H1 (cell line): ENCODE measurements around the gene TEKT3. TPM values are rescaled to one million over a fixed set of nuclear protein-coding genes. Genes with fewer than 3 reads are reported as not detected.

Experiments used
- CTCF ChIA-PET: fragments of 300-600 bp; sonication (Branson Sonifier 250); formaldehyde crosslinking; loops from one replicate; lab custom pipeline; 2021; ENCODE audit not compliant: partially characterized antibody; lab: Charles Lee
- POLR2A ChIA-PET: fragments of 300-600 bp; sonication (Branson Sonifier 250); formaldehyde crosslinking; loops from one replicate; lab custom pipeline; 2021; ENCODE audit warnings: inconsistent platforms; ENCODE audit not compliant: partially characterized antibody; lab: Charles Lee
- DNase-seq, 2 experiments: peaks; one replicate each; pipeline versions ENCODE4 v3.0.0 to v3.0.0-alpha.2; 2010 to 2022; ENCODE audit warnings: low spot score in 2 of 2, low read depth in 1 of 2, mixed read lengths in 1 of 2
- FAIRE-seq: peaks from 2 replicates; lab custom pipeline; 2011; peaks lifted over from hg19 to GRCh38; lab: Jason Lieb, UNC
- H2AFZ ChIP-seq: 2 replicates; pipeline ENCODE4 v1.8.1; 2012; ENCODE audit warnings: low read length, inconsistent platforms
- H2AK5ac ChIP-seq: 2 replicates; pipeline ENCODE4 v1.6.1; 2013; ENCODE audit warnings: low read depth, low read length
- H2BK120ac ChIP-seq: replicated peaks from 2 replicates; pipeline ENCODE3; 2013; ENCODE audit warnings: low read depth, low read length, inconsistent platforms
- H2BK12ac ChIP-seq: 2 replicates; pipeline ENCODE4 v1.6.1; 2013; ENCODE audit warnings: low read depth, low read length
- H2BK15ac ChIP-seq: 2 replicates; pipeline ENCODE4 v1.6.1; 2013; ENCODE audit warnings: low read length
- H2BK20ac ChIP-seq: 2 replicates; pipeline ENCODE4 v1.6.1; 2013; ENCODE audit warnings: low read length
- H2BK5ac ChIP-seq: 2 replicates; pipeline ENCODE4 v1.6.1; 2013; ENCODE audit warnings: low read depth, low read length
- H3K14ac ChIP-seq: 2 replicates; pipeline ENCODE4 v1.6.1; 2013; ENCODE audit warnings: inconsistent platforms; ENCODE audit not compliant: insufficient read length
- H3K18ac ChIP-seq: 2 replicates; pipeline ENCODE4 v1.6.1; 2013; ENCODE audit warnings: low read length; ENCODE audit errors: extremely low read depth
- H3K23ac ChIP-seq: 2 replicates; pipeline ENCODE4 v1.6.1; 2013; ENCODE audit warnings: inconsistent platforms; ENCODE audit not compliant: insufficient read length
- H3K23me2 ChIP-seq: 2 replicates; pipeline ENCODE4 v1.6.1; 2013; ENCODE audit warnings: low read depth, low read length
- H3K27ac ChIP-seq: 2 replicates; pipeline ENCODE4 v1.6.1; 2011; ENCODE audit warnings: low read depth, low read length, inconsistent platforms
- H3K27me3 ChIP-seq, 4 experiments: replicated peaks in 1 of 4; 1 replicate in 1 of 4; 2 replicates in 3 of 4; pipeline versions ENCODE4 v1.6.1 to v1.8.1; 2011 to 2013; ENCODE audit warnings: low read length in 3 of 4, mild to moderate bottlenecking in 3 of 4, inconsistent platforms in 2 of 4, mixed read lengths in 2 of 4, moderate library complexity in 1 of 4; ENCODE audit not compliant: control insufficient read depth in 3 of 4, insufficient read depth in 3 of 4; ENCODE audit errors: extremely low read depth in 1 of 4
- H3K36me3 ChIP-seq, 4 experiments: 2 replicates each; pipeline versions ENCODE4 v1.6.1 to v1.8.1; 2011 to 2013; ENCODE audit warnings: mild to moderate bottlenecking in 4 of 4, low read length in 3 of 4, moderate library complexity in 2 of 4, control low read depth in 1 of 4, inconsistent platforms in 1 of 4; ENCODE audit not compliant: insufficient read depth in 4 of 4, control insufficient read depth in 2 of 4
- H3K4ac ChIP-seq: replicated peaks from 2 replicates; pipeline ENCODE3; 2013; ENCODE audit warnings: low read length, low read depth, mixed read lengths, inconsistent platforms; ENCODE audit not compliant: insufficient read length
- H3K4me1 ChIP-seq, 4 experiments: replicated peaks in 1 of 4; 1 replicate in 1 of 4; 2 replicates in 3 of 4; pipeline versions ENCODE4 v1.6.1 to v1.8.1; 2011 to 2013; ENCODE audit warnings: low read length in 3 of 4, inconsistent platforms in 2 of 4, mixed read lengths in 1 of 4; ENCODE audit not compliant: insufficient read depth in 4 of 4, control insufficient read depth in 3 of 4
- H3K4me2 ChIP-seq, 2 experiments: 2 replicates each; pipeline versions ENCODE4 v1.6.1 to v1.8.1; 2011 to 2013; ENCODE audit warnings: low read depth in 2 of 2, low read length in 2 of 2, control low read depth in 1 of 2, inconsistent platforms in 1 of 2, mild to moderate bottlenecking in 1 of 2; ENCODE audit not compliant: insufficient read depth in 1 of 2
- H3K4me3 ChIP-seq, 4 experiments: fragments of 200-600, 300-600 bp in 1 of 4; sonication (generic), shearing (Covaris generic), sonication (Bioruptor Twin) in 1 of 4; 2 replicates each; pipeline versions ENCODE4 v1.5.1 to v1.8.1; 2011 to 2016; ENCODE audit warnings: low read length in 4 of 4, low read depth in 3 of 4, control low read depth in 2 of 4, inconsistent platforms in 2 of 4, mild to moderate bottlenecking in 2 of 4, mixed read lengths in 1 of 4, moderate library complexity in 1 of 4; ENCODE audit not compliant: insufficient read depth in 2 of 4; ENCODE audit errors: extremely low read depth in 1 of 4
- H3K56ac ChIP-seq: replicated peaks from 2 replicates; pipeline ENCODE3; 2013; ENCODE audit warnings: low read depth, mild to moderate bottlenecking, mixed read lengths, low read length, inconsistent platforms; ENCODE audit not compliant: insufficient read length
- H3K79me1 ChIP-seq: 2 replicates; pipeline ENCODE4 v1.6.1; 2013; ENCODE audit warnings: low read depth, low read length, control low read depth
- H3K79me2 ChIP-seq, 2 experiments: 2 replicates each; pipeline versions ENCODE4 v1.6.1 to v1.8.1; 2012 to 2013; ENCODE audit warnings: low read length in 2 of 2, mild to moderate bottlenecking in 2 of 2, inconsistent platforms in 1 of 2; ENCODE audit not compliant: insufficient read depth in 2 of 2, control insufficient read depth in 1 of 2
- H3K9ac ChIP-seq, 4 experiments: replicated peaks in 1 of 4; 1 replicate in 1 of 4; 2 replicates in 3 of 4; pipeline versions ENCODE4 v1.6.1 to v1.8.1; 2011 to 2013; ENCODE audit warnings: low read depth in 3 of 4, low read length in 3 of 4, control low read depth in 2 of 4, mild to moderate bottlenecking in 2 of 4, moderate library complexity in 2 of 4, inconsistent platforms in 1 of 4; ENCODE audit errors: extremely low read depth in 1 of 4
- H3K9me3 ChIP-seq, 2 experiments: 2 replicates each; pipeline versions ENCODE4 v1.6.1 to v1.8.1; 2012 to 2013; ENCODE audit warnings: mild to moderate bottlenecking in 2 of 2, moderate library complexity in 2 of 2, control low read depth in 1 of 2, inconsistent platforms in 1 of 2, low read depth in 1 of 2, low read length in 1 of 2, mixed read lengths in 1 of 2; ENCODE audit not compliant: insufficient read depth in 2 of 2
- H4K20me1 ChIP-seq, 2 experiments: replicated peaks in 1 of 2; 2 replicates each; pipeline versions ENCODE3 to v1.8.1; 2011 to 2013; ENCODE audit warnings: inconsistent platforms in 2 of 2, low read length in 2 of 2, mild to moderate bottlenecking in 1 of 2; ENCODE audit not compliant: insufficient read depth in 2 of 2, control insufficient read depth in 1 of 2
- H4K5ac ChIP-seq: 2 replicates; pipeline ENCODE4 v1.6.1; 2013; ENCODE audit warnings: low read length, low read depth, mixed read lengths, inconsistent platforms; ENCODE audit not compliant: insufficient read length
- H4K8ac ChIP-seq: 2 replicates; pipeline ENCODE4 v1.8.0; 2013; ENCODE audit warnings: mild to moderate bottlenecking, moderate library complexity, low read length, inconsistent platforms; ENCODE audit not compliant: insufficient read depth; ENCODE audit errors: extremely low read depth
- H4K91ac ChIP-seq: replicated peaks from 2 replicates; pipeline ENCODE3; 2013; ENCODE audit warnings: low read length, mixed read lengths, inconsistent platforms; ENCODE audit not compliant: insufficient read length
- BACH1 ChIP-seq: IDR thresholded peaks from 2 replicates; pipeline ENCODE4 v1.6.1; 2012; ENCODE audit warnings: low read length, improper control_type of control experiment
- CBX8 ChIP-seq: fragments of 300-800, 300-1000 bp; sonication (generic); IDR thresholded peaks from 2 replicates; pipeline ENCODE4 v1.7.1; 2016; ENCODE audit warnings: low read depth, low read length, borderline replicate concordance
- EP300 ChIP-seq, 2 experiments: IDR thresholded peaks; 1 replicate in 1 of 2; 2 replicates in 1 of 2; pipeline ENCODE4 v1.6.1; 2011 to 2012; ENCODE audit warnings: low read depth in 2 of 2, low read length in 2 of 2, mild to moderate bottlenecking in 2 of 2, borderline replicate concordance in 1 of 2, inconsistent platforms in 1 of 2, moderate library complexity in 1 of 2
- FOSL1 ChIP-seq: IDR thresholded peaks from 2 replicates; pipeline ENCODE4 v1.6.1; 2011; ENCODE audit warnings: mild to moderate bottlenecking, low read depth, low read length, moderate library complexity; ENCODE audit not compliant: insufficient read depth
- HDAC6 ChIP-seq: IDR thresholded peaks from one replicate; pipeline ENCODE4 v1.7.1; 2012; ENCODE audit warnings: low read depth, mild to moderate bottlenecking, inconsistent platforms, low read length, moderate library complexity
- JUN ChIP-seq: IDR thresholded peaks from 2 replicates; pipeline ENCODE4 v1.6.1; 2011; ENCODE audit warnings: low read depth, mild to moderate bottlenecking, improper control_type of control experiment, low read length
- MAFK ChIP-seq: IDR thresholded peaks from 2 replicates; pipeline ENCODE4 v1.6.1; 2012; ENCODE audit warnings: low read depth, mild to moderate bottlenecking, improper control_type of control experiment, low read length
- POU5F1 ChIP-seq: IDR thresholded peaks from 2 replicates; pipeline ENCODE4 v1.6.1; 2011; ENCODE audit warnings: low read depth, mild to moderate bottlenecking, low read length, moderate library complexity
- RBBP5 ChIP-seq: IDR thresholded peaks from 2 replicates; pipeline ENCODE4 v1.7.1; 2012; ENCODE audit warnings: low read depth, mild to moderate bottlenecking, inconsistent platforms, low read length, moderate library complexity, borderline replicate concordance
- RFX5 ChIP-seq: IDR thresholded peaks from 2 replicates; pipeline ENCODE4 v1.6.1; 2011; ENCODE audit warnings: low read depth, low read length, improper control_type of control experiment, borderline replicate concordance
- TAF7 ChIP-seq: optimal IDR thresholded peaks from 2 replicates; pipeline ENCODE3; 2011; ENCODE audit warnings: low read depth, mild to moderate bottlenecking, inconsistent platforms, low read length, moderate library complexity, borderline replicate concordance
- TBP ChIP-seq: IDR thresholded peaks from 2 replicates; pipeline ENCODE4 v1.6.1; 2011; ENCODE audit warnings: low read depth, low read length, improper control_type of control experiment
- ZNF274 ChIP-seq: IDR thresholded peaks from 2 replicates; pipeline ENCODE4 v1.7.0; 2012; ENCODE audit warnings: low read length, borderline replicate concordance; ENCODE audit errors: extremely low read depth
- WGBS, 2 experiments: shearing (Covaris generic) in 1 of 2; methylation state at CpG; one replicate each; pipeline versions ENCODE4 v1.1.6 to v1.1.7; 2013 to 2015; ENCODE audit warnings: low lambda C conversion rate in 2 of 2, mixed read lengths in 2 of 2, inconsistent platforms in 1 of 2, low coverage in 1 of 2, missing lambda C conversion rate in 1 of 2; ENCODE audit not compliant: insufficient replicate concordance in 2 of 2, insufficient coverage in 1 of 2, insufficient read length in 1 of 2; ENCODE audit errors: extremely low coverage in 1 of 2, missing lambda C conversion rate in 1 of 2; 5-methylcytosine and 5-hydroxymethylcytosine counted together
- polyA plus RNA-seq, 7 experiments: library from polyadenylated mRNA; depleted of rRNA in 3 of 7; stranded (reverse) in 5 of 7; unstranded in 2 of 7; fragments of >200 nt in 5 of 7; fragments of 200-250 nt in 2 of 7; gene quantifications; 1 replicate in 5 of 7; 2 replicates in 1 of 7; 4 replicates in 1 of 7; pipeline versions ENCODE4 v1.2.1 to v1.2.3, GENCODE V29; 2011 to 2013; ENCODE audit warnings: missing spikeins in 2 of 7, mixed read lengths in 2 of 7
- total RNA-seq: library from RNA; stranded (reverse); fragmentation: NEBNext Ultra II Directional; extraction: Animal tissue kit (Norgen Biotek cat#: 25700); gene quantifications from 2 replicates; pipeline ENCODE4 v1.2.1, GENCODE V29; 2021

Gene TEKT3
- total and polyA plus RNA-seq, 2 of the 8 experiments (the other 6 are each of a cell fraction or from before 2014, with no cell fraction given): 2.2 to 2.9 TPM

DNA sequence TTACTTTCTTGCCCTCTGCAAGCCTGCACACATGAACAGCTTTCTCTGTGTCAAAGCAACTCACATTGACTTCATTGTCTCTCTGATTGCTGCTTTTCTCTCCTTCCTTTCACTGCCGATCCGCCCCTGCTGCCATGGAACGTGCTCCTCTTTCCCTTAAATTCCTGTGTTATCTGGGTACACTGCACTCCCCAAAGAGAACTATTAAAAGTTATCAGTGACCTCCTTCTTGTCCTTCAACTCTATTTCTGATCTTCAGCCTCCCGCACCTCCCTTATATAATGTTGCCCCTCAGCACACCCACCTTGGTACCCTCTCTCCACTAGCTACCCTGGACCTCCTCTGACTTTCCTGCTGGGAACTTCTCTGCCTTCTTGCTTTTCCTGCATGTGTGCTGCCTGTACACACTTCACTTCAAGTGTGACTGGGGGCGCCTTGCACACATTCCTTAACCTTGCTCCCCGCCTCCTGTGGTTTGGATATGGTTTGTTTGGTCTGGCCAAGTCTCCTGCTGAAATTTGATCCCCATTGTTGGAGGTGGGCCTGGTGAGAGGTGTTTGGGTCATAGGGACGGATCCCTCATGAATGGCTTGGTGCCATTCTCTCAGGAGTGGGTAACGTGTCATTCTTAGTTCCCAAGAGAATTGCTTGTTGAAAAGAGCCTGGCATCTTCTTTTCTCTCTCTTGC lies 49.6 kb downstream of the TEKT3 start:
- no peak overlapping the region for H3K9ac ChIP-seq
- H3K18ac ChIP-seq: no peak overlapping the region
- H4K91ac ChIP-seq: no peak overlapping the region
- no peak overlapping the region for H3K4ac ChIP-seq
- no peaks in the 10 kb centered on the region for H3K79me2 ChIP-seq
- DNase-seq: no peak
- WGBS, 2 experiments: 76% methylated on average over 8 of the region's 8 CpGs; no CpG with 5 or more reads in 1 of the 2 experiments
- H3K27me3 ChIP-seq: no peaks in the 10 kb centered on the region
- no peaks in the 10 kb centered on the region for H4K20me1 ChIP-seq
- FAIRE-seq: no peak
- H3K79me1 ChIP-seq: no peaks in the 10 kb centered on the region
- H3K36me3 ChIP-seq: no peaks in the 10 kb centered on the region
- H2BK120ac ChIP-seq: no peak overlapping the region
- H3K9me3 ChIP-seq: no peaks in the 10 kb centered on the region
- H3K56ac ChIP-seq: peak overlapping the region; percentile 54
- H2AK5ac ChIP-seq: no peak overlapping the region
- H2BK5ac ChIP-seq: no peak overlapping the region
- H3K4me3 ChIP-seq: no peak overlapping the region
- no peak overlapping the region for H4K5ac ChIP-seq
- H3K23me2 ChIP-seq: no peaks in the 10 kb centered on the region; the same call in 1 of the 2 replicates
- no peak overlapping the region for H2BK15ac ChIP-seq
- POLR2A ChIA-PET: no interaction called here
- H2AFZ ChIP-seq: no peak overlapping the region
- H3K27ac ChIP-seq: no peak overlapping the region
- no peak overlapping the region for H3K4me2 ChIP-seq
- H4K8ac ChIP-seq: no peak overlapping the region
- H3K14ac ChIP-seq: no peak overlapping the region
- no peak overlapping the region for H3K23ac ChIP-seq
- CTCF ChIA-PET: interaction anchor here (1.0 to 2.9 kb wide), 3 partner anchors 12 to 211 kb away, joined by 3 to 7 read pairs (median 4); no protein-coding TSS in a partner anchor
- 0 out of 2 replicates have a peak overlapping the region, but pooled peaks have one; percentile 1 for H2BK12ac ChIP-seq
- no peaks in the 10 kb centered on the region for H3K4me1 ChIP-seq
- no peak overlapping the region for H2BK20ac ChIP-seq
- TF ChIP-seq JUN (no peak), HDAC6 (no peak), RFX5 (no peak), CBX8 (no peak), RBBP5 (no peak), MAFK (no peak), FOSL1 (no peak), ZNF274 (no peak), BACH1 (no peak), POU5F1 (no peak), TAF7 (no peak), TBP (no peak), EP300 (IDR thresholded peaks at IDR 0.05; ENCODE audit: borderline replicate concordance in 1 of 2, low read depth in 2 of 2, low read length in 2 of 2) (no peak)
